ENCODE data around the gene ERC1.

- TF ChIP-seq CTCF (IDR thresholded peaks at IDR 0.05) (no peak), POLR2A (IDR thresholded peaks at IDR 0.05) (no peak)
Observed at GRCh38 chr12:1350055-1350933, 359.3 kb downstream of the ERC1 start.
